CD1c-positive myeloid dendritic cell (primary cell): Measurements from ENCODE around the gene SMIM7.
A peak's percentile ranks its signal among the peaks of the same experiment; 100 is the strongest.
"Not testable (repeated sequence)": the region's sequence is repeated elsewhere in the genome, so short reads cannot be mapped to it uniquely, and the experiment has no call there.

ENCODE experiments used
- DNase-seq: peaks from one replicate; pipeline ENCODE4 v3.0.0-alpha.2; 2016; ENCODE audit errors: extremely low spot score

The SMIM7 gene

GRCh38 chr19:16654627-16655026, 5.3 kb downstream of the SMIM7 start:
- no peak for DNase-seq

GRCh38 chr19:16654140-16654539, 5.8 kb downstream of the SMIM7 start:
- DNase-seq, result no peak

DNA sequence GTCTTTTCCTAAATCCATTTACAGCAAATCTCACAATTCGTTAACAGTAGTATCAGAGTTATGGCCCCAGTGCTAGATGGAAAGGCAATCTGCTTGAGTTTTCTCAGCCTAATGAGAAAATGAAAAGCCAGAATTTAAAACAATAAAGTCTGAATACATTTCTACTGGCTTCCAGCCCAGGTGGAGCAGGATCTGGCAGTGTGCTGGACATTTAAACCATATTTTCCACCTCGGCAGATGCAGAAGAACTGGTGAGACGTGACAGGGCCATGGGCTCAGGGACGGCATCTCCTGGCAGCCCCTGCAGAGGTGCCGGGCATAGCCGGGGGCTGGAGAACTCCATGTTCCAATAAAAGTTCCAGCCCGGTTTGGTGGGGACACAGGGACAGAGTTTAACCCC, 7.1 kb downstream of the SMIM7 start:
- no peak for DNase-seq

- DNase-seq, result not testable (repeated sequence)
These were observed 8.3 kb downstream of the SMIM7 start for GRCh38 chr19:16651421-16652188.

- DNase-seq, result no peak
These were observed 9.1 kb downstream of the SMIM7 start for GRCh38 chr19:16650821-16651220.

DNA sequence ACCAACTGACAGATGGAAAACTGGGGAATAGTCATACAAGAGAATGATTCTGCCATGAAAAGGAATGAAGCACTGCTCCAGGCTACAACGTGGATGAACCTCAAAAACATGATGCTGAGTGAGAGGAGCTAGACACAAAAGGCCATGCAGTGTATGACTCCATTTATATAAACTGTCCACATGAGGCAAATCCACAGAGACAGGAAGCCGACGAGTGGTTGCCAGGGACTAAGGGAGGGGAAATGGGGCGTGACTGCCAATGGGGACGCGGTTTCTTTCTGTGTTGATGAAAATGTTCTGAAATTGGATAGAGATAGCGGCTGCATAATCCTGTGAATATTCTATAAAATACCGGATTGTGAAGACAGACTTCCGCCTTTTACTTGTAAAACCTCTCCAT, 10.2 kb downstream of the SMIM7 start:
- DNase-seq, result no peak

- DNase-seq, result no peak
These were observed 14.8 kb downstream of the SMIM7 start for GRCh38 chr19:16645140-16645539.

GRCh38 chr19:16641695-16642094, 18.2 kb downstream of the SMIM7 start:
- DNase-seq, result no peak

GRCh38 chr19:16640951-16641350, 19.0 kb downstream of the SMIM7 start:
- no peak for DNase-seq

DNA sequence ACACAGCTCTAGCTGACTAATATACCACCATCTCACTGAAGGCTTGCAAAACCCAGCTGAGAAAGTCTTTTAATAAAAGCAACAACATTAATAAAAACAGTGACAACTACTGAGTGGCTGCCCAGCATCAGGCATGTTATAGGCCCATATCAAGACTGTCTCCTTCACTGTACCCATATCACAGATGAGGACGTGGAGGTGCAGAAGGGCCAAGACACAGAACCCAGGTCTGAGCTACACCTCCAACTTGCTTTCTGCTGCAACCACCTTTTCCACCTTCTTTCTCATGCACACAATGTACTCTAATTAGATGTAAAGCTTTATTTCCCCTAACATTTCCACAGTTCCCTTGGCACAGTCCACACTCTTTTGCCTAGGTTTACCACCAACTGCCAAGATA, 21.3 kb downstream of the SMIM7 start:
- no peak for DNase-seq

GRCh38 chr19:16637535-16637934, 22.4 kb downstream of the SMIM7 start:
- no peak for DNase-seq

- no peak for DNase-seq
These were observed 28.5 kb downstream of the SMIM7 start for GRCh38 chr19:16631465-16631864.

DNA sequence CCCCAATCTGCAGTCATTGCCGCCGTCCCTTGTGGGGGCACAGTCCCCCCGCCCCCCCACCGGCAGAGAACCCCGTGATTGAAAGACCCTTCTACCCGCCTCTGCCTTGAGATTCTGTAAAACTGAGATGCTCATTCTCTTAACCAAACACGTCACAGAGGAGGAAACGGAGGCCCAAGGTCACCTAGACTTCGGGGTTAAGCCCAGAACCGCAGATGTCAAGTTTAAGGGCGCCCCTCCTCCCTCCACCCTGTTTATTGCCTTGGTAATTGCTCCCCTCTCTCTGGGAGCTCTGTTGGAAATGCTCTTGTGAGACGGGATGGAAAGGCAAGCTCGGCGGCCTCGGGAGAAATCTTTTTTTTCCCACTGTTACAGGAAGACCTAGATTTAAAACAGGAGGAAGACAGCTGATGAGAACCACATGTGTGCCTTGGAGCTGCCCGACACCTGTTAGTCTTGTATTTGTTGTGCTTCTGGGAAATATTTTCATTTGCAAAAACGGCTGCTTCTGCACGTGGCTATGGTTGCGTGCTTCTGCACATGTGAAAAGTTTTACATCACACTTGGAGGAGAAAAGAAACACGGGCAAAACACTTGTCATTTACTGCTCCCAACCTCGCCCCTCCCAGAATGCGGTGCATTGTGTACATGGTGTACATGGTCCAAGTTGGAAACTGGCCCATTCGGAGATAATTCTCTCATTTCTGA, 30.8 kb downstream of the SMIM7 start:
- DNase-seq, result peak; percentile 16

- peak; percentile 99 for DNase-seq
These were observed 31.6 kb downstream of the SMIM7 start, which contains the start of gene MED26 for GRCh38 chr19:16628183-16628983. MED26 (minus strand) TSS chr19:16628204; CDS start chr19:16627943, 261 bp downstream.

DNA sequence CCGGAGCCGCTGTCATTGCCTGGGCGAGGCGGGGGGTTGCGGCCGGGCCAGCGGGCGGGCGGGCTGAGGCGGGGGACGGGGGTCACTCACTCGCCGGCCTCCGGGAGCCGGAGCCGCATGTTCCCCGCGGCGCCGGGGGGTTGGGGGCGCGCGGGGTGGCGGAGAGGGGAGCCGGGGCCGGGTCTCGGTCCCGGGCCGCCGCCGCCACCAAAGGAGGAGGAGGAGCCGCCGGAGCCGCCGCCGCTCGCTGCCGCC, 32.1 kb downstream of the SMIM7 start:
- no peak for DNase-seq

DNA sequence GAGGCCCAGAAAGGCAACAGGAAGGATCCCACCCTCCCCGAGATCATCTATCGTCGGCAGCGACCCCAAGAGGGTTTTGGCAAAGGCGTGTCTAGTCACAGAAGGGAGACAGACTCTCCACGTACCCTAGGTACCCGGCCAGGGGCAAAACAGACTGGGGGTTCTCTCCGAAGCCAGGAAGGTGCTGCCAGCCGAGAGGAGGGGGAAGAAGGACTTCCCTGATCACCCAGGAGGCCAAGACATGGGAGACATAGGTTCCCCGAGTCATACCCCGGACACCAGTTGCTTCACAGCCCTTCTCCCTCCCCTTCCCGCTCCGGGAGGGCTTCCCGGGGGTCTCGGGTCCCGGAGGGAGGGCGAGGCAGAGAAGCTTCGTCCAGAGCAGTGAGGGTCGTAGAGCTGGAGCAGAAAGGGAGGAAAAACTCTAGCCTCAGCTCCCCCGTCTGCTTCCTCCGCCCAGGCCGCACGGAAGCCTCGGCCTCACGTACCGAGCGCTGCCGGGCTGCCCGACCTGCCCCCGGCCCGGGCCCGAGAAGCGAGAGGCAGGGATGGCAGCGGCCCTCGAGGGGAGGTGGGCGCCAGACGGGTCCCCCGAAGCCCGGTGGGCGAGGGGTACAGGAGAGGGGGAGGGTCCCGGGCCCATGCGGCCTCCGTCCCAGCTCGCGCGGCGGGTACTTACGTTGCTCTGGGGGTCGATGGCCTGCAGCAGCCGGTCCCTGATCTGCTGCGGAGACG, 32.6 kb downstream of the SMIM7 start:
- peak; percentile 15 for DNase-seq

GRCh38 chr19:16626796-16627192, 33.1 kb downstream of the SMIM7 start:
- DNase-seq, result no peak

DNA sequence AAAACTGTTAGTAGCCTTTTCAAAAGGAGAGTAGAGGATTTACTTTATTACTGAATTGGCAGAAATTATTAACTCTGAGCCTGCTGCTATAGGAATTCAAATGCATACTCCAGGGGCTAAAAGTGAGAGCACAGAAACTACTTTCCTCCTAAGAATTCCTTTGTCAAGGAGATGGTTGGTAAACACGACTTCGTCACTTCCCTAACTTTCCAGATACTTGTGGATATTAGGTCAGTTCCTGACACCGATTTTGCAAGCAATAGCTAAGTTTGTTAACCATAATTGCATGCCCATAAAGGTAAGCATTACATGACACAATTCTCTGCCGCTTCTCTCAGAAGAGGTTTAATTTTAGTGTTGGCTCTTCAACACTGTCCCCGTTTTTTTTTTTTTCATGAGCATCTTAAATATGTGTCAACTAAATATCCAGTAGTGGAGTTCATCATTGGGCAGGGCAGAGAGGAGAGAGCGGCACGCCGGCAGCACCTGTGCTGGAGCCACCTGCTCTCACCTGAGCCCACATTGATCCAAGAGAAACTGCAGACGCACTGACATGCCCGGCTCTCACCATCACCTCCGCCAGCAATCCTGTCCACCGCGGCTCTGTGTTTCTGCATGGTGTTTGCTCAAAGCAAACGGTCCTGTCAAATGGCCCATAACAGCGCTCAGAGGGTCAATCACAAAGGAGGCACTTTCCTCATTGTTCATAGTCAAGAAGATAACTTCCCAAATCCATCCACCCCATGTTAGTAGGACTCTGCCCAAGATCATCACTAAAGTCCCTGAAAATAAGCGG, 34.6 kb downstream of the SMIM7 start:
- no peak for DNase-seq

GRCh38 chr19:16624236-16624635, 35.7 kb downstream of the SMIM7 start:
- no peak for DNase-seq

GRCh38 chr19:16623576-16623975, 36.4 kb downstream of the SMIM7 start:
- DNase-seq, result no peak

- DNase-seq, result no peak
These were observed 36.9 kb downstream of the SMIM7 start for GRCh38 chr19:16623066-16623465.
